Stimulated activated CD4-positive, alpha-beta T cell treated with anti-CD3 and anti-CD28 coated beads, Interleukin-15, amount 100 ng/mL, for 1 hour (primary cell): ENCODE results near the gene ARHGEF1.

Experiments
- DNase-seq, 2 donors: peaks; one replicate each; pipeline ENCODE4 v3.0.0-alpha.2; 2020; ENCODE audit warnings: low read depth in 1 of 2, low spot score in 1 of 2

ARHGEF1 gene

GRCh38 chr19:41880329-41880708 is 2.7 kb upstream of the ARHGEF1 start:
- no peak for DNase-seq

GRCh38 chr19:41883463-41883820 is 458 bp downstream of the ARHGEF1 start:
- DNase-seq: no peak

DNA sequence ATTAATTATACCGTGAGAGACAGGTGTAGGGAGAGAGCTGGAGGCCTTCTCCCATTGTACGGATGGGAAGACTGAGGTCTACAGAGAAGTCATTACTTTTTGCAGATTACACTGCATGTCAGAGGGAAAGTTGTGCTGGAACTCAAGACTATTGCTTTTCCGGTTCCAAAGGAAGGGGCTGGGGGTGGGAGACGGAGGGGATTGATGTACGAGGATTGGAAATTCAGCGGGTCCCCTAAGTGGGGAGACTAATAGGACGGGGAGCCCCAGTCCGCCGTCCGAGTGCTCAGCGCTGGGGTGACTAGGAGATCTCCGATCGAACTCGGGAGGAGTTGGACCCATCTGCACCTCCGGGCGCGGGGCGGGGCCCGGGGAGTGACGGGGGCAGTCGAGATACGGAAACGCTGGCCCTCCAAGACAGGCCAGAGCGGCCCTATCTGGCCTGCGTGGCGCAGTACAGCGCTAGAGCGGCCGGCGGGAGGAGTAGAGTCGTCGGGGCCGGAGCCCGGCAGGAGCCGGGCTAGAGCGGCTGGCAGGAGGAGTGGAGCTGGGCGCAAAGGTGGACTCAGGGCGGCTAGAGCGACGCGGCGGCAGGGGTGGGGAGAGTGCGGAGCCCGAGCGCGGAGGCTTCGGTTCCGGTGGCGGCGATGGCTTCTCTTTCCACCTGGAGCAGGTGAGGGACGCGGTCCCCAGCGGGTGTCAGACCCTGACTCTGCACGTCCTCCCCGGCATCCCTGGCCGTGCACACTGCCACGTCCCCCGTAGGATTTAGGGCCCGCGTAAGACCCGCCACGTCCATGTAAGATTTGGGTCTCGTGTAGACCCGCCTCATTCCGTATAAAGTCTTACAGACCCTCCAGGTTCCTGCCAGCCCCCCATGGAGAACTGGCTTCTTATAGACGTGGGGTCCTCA is 1.1 kb downstream of the ARHGEF1 start:
- peak; percentile 80 to 82 for DNase-seq

DNA sequence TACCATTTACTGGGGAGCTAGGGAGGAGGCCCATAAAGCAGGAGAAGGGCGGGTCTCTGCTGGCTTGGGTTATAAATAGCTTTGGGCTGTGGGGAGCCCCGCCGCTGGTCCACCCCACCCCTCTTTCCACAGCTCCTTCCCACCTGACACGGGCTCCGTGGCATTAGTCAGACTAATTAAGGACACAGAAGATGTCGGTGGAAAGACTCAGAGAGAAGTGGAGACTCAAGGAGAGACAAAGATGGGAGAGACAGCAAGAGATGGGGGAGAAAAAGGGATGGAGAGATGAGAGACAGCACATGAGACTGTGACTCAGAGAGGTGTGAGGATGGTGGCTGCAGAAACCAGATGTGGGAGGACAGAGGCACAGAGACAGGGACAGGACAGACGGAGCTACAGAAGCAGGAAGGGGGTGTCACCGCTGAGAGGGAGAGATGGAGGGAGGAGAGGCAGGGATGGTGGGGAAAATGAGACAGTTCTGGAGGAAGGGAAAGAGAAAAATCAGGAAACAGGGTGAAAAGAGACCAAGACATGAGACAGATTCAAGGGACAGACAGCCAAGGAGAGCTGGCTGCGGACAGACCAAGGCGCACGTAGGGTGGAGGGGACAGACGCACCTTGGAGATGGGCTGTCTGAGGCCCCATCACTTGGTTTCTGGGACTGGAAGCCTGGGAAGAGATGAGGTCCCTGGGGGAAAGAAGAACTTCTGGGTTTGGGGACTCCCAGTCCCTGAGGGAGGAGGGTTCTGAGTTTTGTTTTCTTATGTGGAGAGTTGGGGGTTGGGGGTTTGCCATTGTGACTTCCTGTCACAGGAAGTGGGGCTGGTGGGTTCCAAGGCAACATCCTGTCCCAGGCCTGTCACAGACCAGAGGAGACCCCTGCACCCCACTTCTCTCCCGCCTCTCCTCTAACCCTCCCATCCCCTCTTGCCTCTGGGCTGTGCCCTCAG is 4.1 kb downstream of the ARHGEF1 start:
- peak in 1 of 2 donors; percentile 48 for DNase-seq

- peak; percentile 71 to 78 for DNase-seq
These were observed 4.9 kb downstream of the ARHGEF1 start for GRCh38 chr19:41887711-41888382.

DNA sequence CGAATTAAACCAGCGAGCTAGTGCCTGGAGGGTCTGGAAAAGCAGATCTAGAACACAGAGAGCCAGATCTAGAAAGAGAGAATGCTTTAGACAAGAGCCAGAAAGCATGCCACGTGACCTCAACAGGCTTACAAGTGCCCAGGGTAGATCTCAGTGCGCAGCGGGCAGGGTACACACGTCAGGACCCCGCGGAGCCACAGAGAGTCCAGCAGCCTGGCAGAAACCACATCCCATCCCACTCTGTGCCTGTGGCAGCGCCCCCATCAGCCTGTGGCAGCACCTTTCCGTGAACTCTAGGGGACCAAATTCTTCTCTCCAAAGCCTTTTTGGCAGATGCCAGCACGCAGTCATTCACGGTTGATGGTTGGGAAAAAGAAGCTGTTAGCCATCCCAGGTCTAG is 5.9 kb downstream of the ARHGEF1 start:
- no peak for DNase-seq

- no peak for DNase-seq
These were observed 6.9 kb downstream of the ARHGEF1 start for GRCh38 chr19:41889896-41890295.

GRCh38 chr19:41890936-41891335 is 8.0 kb downstream of the ARHGEF1 start:
- DNase-seq: no peak

DNA sequence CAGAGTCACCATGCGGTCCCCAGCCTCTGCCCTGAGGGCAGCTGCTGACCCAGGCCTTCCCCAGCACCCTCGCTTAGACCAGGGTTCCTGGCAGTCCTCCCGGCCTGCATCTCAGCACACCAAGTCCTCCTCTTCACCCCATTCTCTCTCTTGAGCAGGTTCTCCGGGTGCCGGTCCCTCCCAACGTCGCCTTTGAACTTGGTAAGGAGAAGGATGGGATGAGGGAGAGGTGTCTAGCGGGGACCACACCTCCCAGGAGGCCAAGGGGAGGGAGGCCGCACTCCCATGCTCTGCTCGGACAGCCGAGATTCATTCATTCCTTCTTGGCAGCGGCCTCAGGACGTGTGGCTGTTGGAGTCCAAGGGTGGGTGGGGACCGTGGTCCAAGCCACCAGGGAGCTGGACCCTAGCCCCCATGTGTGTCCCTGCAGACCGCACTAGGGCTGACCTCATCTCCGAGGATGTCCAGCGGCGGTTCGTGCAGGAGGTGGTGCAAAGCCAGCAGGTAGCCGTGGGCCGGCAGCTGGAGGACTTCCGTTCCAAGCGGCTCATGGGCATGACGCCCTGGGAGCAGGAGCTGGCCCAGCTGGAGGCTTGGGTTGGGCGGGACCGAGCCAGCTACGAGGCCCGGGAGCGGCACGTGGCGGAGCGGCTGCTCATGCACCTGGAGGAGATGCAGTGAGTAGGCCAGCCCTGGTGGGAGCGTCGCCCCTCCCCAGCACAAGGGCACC is 9.4 kb downstream of the ARHGEF1 start:
- no peak for DNase-seq

GRCh38 chr19:41893899-41894298 is 10.9 kb downstream of the ARHGEF1 start:
- no peak for DNase-seq

- DNase-seq: no peak
These were observed 11.4 kb downstream of the ARHGEF1 start for GRCh38 chr19:41894350-41894749.

DNA sequence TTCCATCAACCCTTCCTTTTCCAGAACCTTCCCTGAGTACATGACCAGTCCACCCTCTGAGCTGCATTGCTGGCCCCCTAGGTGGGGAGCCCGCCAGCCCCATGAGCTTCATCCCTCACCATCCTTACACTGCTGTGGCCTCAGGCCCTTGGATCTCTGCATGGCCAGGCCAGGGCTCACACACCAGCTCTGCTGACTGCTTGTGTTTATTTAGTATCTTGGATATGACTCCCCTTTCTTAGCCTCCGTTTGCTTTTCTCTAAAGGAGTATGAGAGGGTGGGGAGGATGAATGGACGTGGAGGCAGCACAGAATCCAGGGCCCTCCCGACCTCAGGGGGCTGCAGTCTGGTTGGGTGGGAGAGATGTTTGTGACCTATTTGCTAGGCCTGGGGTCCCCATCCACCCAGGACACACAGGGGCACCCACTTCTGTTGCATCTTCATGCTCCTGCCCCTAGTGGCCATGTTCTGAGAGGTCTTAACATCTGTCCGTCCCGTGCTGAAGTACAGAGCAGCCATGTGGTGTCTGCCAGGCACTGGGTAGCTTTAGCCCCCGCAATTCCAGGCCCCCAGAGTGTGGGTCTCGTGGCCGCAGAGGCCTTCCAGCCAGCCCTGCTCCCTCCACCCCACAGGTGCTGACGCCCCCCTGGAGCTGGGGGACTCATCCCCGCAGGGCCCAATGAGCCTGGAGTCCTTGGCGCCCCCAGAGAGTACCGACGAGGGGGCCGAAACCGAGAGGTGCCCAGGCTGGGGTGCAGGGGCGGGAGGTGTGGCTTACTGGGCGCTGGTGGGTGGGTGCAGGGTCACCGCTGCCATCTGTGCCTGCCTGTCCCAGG is 13.0 kb downstream of the ARHGEF1 start:
- DNase-seq: no peak

DNA sequence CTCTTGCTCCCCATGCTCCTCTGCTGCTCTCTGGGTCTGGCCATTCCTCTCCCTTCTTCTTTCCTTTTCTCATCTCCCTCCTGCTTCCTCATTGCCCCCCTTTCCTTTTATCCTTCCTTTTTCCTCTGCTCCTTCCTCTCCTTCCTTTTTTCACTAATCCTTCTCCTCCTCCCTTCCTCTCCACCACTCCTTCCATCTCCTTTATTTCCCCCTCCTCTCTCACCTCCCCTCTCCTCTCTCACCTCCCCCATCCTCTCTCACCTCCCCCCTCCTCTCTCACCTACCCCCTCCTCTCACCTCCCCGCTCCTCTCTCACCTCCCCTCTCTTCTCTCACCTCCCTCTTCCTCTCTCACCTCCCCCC is 13.6 kb downstream of the ARHGEF1 start:
- no peak for DNase-seq

- no peak for DNase-seq
These were observed 14.2 kb downstream of the ARHGEF1 start for GRCh38 chr19:41897181-41897580.

DNA sequence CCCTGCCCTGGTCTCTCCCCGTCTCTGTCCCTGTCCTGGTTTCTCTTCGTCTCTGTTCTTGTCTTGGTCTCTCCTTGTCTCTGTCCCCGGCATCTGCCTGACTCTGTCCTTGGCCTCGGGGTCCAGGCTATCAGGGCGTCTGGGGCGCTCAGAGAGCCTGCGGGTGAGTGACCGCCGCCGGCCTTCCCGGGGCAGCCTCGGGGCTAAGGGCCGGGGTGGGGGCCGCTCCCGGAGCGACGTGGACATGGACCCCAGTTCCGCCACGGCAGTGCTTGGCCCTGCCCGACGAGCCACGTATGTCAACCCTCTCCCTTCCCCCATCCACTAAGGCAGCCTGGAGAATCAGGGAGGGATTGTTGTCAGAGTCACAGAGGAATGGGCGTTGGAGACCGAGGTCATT is 14.8 kb downstream of the ARHGEF1 start:
- DNase-seq: no peak

- DNase-seq: no peak
These were observed 15.3 kb downstream of the ARHGEF1 start for GRCh38 chr19:41898235-41898634.

DNA sequence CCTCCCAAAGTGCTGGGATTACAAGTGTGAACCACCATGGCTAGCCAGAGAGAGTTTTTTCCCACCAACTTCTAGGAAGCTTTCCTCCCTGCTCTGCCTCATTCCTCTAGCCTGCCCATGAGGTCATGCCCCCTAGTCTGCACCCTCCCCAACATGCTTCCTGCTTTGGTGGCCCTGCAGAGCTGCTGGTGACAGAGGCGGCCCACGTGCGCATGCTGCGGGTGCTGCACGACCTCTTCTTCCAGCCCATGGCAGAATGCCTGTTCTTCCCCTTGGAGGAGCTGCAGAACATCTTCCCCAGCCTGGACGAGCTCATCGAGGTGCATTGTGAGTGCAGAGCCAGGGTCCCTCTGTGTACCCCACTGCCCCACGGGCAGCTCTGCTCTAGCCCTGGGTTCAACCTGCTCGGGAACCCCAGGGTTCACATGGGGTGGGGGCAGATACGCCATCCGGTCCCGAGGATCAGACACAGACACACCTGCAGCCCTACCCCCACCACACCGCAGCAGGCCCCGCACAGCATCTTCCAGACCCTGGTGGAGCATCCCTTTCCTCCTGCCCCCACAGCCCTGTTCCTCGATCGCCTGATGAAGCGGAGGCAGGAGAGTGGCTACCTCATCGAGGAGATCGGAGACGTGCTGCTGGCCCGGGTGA is 18.9 kb downstream of the ARHGEF1 start:
- DNase-seq: no peak

DNA sequence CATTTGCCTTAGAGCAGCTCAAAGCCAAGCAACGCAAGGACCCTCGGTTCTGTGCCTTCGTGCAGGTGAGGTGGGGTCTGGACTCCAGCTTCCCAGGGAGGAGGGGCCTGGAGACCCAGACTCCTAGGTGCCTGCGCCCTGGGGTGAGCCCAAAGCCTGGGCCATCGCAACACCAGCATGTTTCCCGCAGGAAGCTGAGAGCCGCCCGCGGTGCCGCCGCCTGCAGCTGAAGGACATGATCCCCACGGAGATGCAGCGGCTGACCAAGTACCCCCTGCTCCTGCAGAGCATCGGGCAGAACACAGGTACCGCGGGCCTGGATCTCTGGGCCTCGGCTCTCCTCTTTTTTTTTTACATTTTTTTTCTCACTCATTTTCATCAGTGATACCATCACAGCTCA is 19.6 kb downstream of the ARHGEF1 start:
- DNase-seq: no peak

DNA sequence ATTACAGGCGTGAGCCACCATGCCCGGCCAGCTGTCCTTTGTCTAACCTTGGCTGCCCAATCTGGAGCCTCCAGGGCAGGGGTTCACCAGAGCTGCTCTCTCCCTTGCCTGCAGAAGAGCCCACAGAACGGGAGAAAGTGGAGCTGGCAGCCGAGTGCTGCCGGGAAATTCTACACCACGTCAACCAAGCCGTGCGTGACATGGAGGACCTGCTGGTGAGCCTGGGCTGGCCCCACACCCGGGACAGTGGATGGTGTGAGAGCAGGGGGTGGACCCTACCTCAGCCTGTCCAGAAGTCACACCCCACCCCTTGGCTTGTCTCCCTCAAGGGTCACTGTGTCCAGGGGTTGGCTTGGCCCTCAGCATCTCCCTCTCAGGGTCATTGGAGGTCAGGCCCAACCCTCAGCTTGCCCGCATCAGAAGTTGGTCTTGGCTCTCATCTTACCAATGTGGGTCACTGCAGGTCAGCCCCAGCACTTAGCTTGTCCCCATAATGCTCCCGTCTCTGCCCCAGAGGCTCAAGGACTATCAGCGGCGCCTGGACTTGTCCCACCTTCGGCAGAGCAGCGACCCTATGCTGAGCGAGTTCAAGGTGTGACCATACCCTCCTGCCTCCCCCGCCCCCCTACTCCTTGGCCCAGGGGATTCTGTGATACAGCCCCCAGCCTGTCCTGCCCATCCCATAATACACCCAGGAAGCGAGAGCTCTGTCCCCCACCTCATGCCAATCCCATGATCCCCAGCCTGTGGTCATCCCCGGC is 20.4 kb downstream of the ARHGEF1 start:
- DNase-seq: no peak
